HG03039 (cell line): Measurements from ENCODE around the gene CD22.

Source experiments
- ATAC-seq: cut with Tn5 transposase; IDR thresholded peaks from one replicate; pipeline ENCODE4 v1.9.1; 2021; ENCODE audit warnings: mild to moderate bottlenecking, moderate library complexity; ENCODE audit not compliant: unreplicated experiment

The CD22 gene

GRCh38 chr19:35381318-35381717 is 52.3 kb downstream of the CD22 start:
- ATAC-seq: no peak

GRCh38 chr19:35381926-35382325 is 52.9 kb downstream of the CD22 start:
- ATAC-seq: no peak

DNA sequence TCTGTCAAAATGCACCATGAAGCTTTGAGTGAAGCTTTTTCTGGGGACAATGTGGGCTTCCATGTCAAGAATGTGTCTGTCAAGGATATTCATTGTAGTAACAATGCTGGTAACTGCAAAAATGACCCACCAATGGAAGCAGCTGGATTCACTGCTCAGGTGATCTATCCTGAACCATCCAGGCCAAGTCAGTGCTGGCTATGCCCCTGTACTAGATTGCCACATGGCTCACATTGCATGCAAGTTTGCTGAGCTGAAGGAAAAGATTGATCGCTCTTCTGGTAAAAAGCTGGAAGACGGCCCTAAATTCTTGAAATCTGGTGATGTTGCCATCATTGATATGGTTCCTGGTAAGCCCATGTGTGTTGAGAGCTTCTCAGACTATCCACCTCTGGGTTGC is 54.5 kb downstream of the CD22 start:
- ATAC-seq: no peak

DNA sequence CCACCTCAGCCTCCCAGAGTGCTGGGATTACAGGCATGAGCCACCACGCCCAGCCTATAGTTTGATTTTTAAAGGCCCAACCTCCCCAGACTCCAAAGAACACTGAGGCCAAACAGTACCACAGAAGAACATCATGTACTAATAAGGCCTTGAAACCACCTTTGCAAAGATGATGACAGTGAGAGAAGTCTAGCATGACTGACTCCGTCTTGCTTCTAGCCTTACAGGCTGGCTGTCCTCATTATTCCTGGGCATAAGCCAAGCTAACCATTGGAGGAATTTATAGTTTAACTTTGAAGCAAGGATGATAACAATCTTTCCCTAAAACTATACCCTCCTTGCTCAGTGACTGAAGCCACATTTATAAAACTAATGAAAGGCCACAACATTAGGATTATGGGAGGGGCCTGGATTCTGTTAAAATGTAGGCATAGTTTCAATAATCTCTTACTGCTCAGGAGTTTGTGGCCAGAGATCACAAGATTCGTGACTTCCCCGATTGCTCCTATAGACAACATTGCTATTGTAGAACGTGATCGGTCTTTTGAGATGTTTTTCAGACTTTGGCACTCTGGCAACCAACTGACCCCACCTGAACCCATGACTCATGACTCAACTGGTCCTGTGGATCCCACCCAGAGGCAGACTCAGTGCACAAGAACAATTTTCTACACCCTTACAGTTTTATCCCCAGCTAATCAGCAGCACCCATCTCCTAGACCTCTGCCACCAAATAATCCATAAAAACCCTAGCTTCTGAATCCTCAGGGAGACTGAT is 59.5 kb downstream of the CD22 start:
- no peak for ATAC-seq

DNA sequence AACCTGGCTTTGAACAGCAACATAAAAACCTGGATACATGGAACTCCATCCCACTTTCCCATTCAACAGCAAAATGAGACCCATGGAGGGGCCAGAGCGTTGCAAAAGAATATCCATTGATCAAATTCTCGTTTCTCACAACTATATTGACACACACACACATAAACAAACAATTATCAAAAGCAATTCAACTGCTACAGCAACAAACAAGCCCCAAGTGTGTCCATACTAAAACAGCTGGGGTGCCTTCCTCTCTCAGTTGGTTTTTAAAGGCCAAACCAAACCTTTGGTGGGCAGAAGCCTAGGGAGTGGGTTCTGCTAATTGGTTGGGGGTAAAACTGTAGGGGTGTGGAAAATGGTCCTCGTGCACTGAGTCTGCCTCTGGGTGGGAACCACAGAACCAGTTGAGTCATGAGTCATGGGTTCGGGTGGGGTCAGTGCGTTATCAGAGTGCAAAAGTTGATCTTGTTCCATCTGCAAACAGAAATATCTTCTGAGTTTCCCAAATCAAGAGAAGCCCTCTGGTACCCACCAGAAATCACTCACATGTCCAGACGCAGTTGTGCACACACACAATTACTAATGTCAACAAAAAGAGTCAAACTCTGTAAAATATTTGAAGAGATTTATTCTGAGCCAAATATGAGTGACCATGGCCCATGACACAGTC is 60.3 kb downstream of the CD22 start:
- ATAC-seq: no peak

DNA sequence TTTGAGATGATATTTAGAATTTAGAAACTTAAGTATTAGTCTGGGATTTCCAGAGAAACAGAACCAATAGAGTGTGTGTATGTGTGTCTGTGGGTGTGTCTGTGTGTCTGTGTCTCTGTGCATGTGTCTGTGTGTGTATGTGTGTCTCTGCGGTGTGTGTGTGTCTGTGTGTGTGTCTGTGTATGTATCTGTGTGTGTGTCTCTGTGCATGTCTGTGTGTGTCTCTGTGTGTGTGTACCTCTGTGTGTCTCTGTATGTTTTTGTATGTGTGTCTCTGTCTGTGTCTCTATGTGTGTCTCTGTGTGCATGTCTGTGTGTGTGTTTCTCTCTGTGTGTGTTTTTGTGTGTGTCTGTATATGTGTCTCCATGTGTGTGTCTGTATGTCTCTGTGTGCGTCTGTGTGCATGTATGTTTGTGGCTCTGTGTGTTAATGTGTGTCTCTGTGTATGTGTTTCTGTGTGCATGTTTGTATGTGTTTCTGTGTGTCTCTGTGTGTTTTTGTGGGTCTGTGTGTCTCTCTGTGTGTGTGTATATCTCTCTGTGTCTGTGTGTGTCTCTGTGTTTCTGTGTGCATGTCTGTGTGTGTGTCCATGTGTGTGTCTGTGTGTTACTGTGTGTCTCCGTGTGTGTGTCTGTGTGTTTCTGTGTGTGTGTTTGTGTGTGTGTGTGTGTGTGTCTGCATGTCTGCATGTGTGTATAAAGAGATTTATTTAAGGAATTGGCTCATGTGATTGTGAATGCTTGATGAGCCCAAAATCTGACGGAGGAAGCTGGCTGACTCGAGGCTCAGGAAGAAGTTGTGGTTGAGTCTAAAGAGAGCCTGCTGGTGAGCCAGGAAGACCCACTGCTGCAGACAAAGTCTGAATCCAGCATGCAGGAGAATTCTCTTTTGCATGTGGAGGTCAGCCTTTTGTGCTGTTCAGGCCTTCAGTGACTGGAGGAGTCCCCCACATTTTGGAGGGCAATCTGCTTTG is 64.0 kb downstream of the CD22 start:
- no peak for ATAC-seq

DNA sequence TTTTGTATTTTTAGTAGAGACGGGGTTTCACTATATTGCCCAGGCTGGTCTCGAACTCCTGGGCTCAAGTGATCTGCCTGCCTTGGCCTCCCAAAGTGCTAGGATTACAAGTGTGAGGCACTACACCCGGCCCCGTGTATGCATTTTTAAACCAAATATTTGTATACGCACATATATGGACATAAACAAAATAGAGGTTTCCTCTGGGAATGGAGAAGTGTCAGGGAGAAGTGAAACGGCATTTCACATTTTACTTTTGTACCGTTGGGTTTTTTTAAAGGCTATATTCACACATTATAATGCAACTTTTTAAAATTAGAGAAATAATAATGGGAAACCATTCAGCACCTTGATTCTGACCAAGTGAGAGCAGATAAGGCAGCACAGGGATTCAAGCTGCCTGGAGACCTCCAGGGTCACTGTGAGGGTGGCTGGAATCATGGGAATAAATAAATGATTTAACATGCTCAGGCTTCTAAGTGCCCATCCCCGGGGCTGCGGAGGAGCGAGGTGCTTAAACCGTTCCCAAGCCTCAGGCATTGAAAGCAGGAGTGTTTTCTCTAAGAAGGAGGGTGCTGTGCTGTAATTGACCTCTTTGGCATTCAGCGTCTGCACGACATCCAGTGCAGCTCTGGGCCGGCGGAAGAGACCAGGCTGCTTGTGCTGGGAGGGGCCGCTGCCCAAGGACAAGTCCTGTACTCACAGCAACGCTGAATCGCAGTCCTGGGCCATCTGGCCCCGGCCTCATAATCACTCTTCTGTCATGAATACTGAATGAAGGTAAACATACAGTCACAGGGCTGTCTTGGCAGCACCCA is 66.6 kb downstream of the CD22 start:
- ATAC-seq: no peak

DNA sequence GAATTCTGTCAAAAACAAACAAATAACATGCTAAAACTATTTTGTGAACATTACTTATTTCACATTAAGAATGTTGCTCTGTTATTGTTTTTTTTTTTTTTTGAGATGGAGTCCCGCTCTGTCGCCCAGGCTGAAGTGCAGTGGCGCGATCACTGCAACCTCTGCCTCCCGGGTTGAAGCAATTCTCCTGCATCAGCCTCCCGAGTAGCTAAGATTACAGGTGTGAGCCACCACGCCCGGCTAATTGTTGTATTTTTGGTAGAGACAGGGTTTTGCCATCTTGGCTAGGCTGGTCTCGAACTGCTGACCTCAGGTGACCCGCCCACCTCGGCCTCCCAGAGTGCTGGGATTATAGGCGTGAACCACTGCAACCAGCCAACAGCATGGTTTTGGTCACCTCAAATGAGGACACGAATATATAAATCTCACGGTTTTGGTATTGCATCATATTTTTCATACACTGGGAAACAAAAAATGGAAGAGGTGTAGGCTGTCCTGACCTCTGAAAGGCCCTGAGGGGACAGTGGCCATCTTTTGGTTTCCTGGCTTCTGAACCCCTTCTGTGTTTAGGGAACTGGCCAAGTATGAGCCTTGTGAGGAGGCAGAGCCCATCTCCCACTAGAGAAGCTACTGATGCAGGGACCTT is 67.4 kb downstream of the CD22 start:
- no peak for ATAC-seq
